Left lung (tissue), 10 donors: ENCODE results near the gene GSG1L. TPM values are rescaled to one million over a fixed set of nuclear protein-coding genes. Genes with fewer than 3 reads are reported as not detected.

Experiments used
- ATAC-seq: fragments of 200-7000 bp; cut with Tn5 transposase; one replicate; pipeline ENCODE4 v1.9.1; 2020; ENCODE audit warnings: moderate library complexity
- DNase-seq, 4 donors: peaks; one replicate each; pipeline ENCODE4 v3.0.0-alpha.2; 2013 to 2020
- H3K27ac ChIP-seq, 2 donors: fragments of 200-600 bp; sonication (generic) in 1 of 2; one replicate each; pipeline versions ENCODE4 v1.5.0 to v1.8.0; 2020 to 2021
- H3K27me3 ChIP-seq, 2 donors: fragments of 200-600 bp; sonication (generic) in 1 of 2; one replicate each; pipeline versions ENCODE4 v1.5.0 to v1.8.0; 2020 to 2021
- H3K36me3 ChIP-seq, 2 donors: fragments of 200-600 bp; sonication (generic) in 1 of 2; one replicate each; pipeline versions ENCODE4 v1.5.0 to v1.8.0; 2020 to 2021
- H3K4me1 ChIP-seq, 2 donors: fragments of 200-600 bp; one replicate each; pipeline ENCODE4 v1.8.0; 2021
- H3K4me3 ChIP-seq, 2 donors: fragments of 200-600 bp; sonication (generic) in 1 of 2; one replicate each; pipeline versions ENCODE4 v1.5.0 to v1.8.0; 2020 to 2021; ENCODE audit warnings: mild to moderate bottlenecking in 1 of 2
- H3K9me3 ChIP-seq, 2 donors: fragments of 200-600 bp; sonication (generic) in 1 of 2; one replicate each; pipeline versions ENCODE4 v1.5.0 to v1.8.0; 2020 to 2021
- CTCF ChIP-seq, 2 donors: fragments of 200-600 bp; sonication (generic) in 1 of 2; IDR thresholded peaks; one replicate each; pipeline versions ENCODE4 v1.5.0 to v1.8.0; 2021; ENCODE audit warnings: antibody characterized with exemption in 2 of 2
- intact Hi-C, 2 donors: fragments of 100-400 bp; cut with DNase I; formaldehyde crosslinking; loops; one replicate each; pipeline versions ENCODE4 v1.11.2 to v1.14.2; 2022
- polyA plus RNA-seq, 6 donors: library from polyadenylated mRNA; unstranded; fragments of 120-200 nt; gene quantifications; one replicate each; pipeline ENCODE4 v1.2.1, GENCODE V29; 2013; ENCODE audit not compliant: insufficient read length in 6 of 6
- total RNA-seq, 2 donors: library from RNA; stranded (reverse); fragmentation: NEBNext Ultra II Directional; extraction: Animal tissue kit (Norgen Biotek cat#: 25700); gene quantifications; one replicate each; pipeline ENCODE4 v1.2.1, GENCODE V29; 2021
- donor health status: DM: no; HTN: yes; CAD: no.
- donor health status: DM: no; HTN: no; CAD: no.

GSG1L gene
- total and polyA plus RNA-seq, 8 donors = 0.20 to 1.2 (median 0.65) TPM; not detected in 1

- H3K4me3 ChIP-seq = no peak overlapping the region
- H3K9me3 ChIP-seq = no peaks in the 10 kb centered on the region
- no peak overlapping the region for H3K27ac ChIP-seq
- DNase-seq = no peak
- intact Hi-C loops = no loop called here
- no peak for ATAC-seq
- no peaks in the 10 kb centered on the region for H3K36me3 ChIP-seq
- no peak for TF ChIP-seq CTCF (IDR thresholded peaks at IDR 0.05)
- no peaks in the 10 kb centered on the region for H3K4me1 ChIP-seq
- peaks cover 0 to 40% of the 10 kb centered on the region in 2 donors for H3K27me3 ChIP-seq
Measured at GRCh38 chr16:27974896-27975540, 88.5 kb downstream of the GSG1L start.

GRCh38 chr16:27973678-27974077 is 89.8 kb downstream of the GSG1L start:
- H3K9me3 ChIP-seq = no peaks in the 10 kb centered on the region
- no peaks in the 10 kb centered on the region for H3K36me3 ChIP-seq
- no peak for DNase-seq
- intact Hi-C loops = no loop called here
- no peak for TF ChIP-seq CTCF (IDR thresholded peaks at IDR 0.05)
- H3K4me1 ChIP-seq = no peaks in the 10 kb centered on the region
- H3K4me3 ChIP-seq = no peak overlapping the region
- peaks cover 0 to 37% of the 10 kb centered on the region in 2 donors for H3K27me3 ChIP-seq
- H3K27ac ChIP-seq = no peak overlapping the region
- no peak for ATAC-seq

GRCh38 chr16:27972500-27972899 is 91.0 kb downstream of the GSG1L start:
- H3K27ac ChIP-seq = no peak overlapping the region
- no peaks in the 10 kb centered on the region for H3K36me3 ChIP-seq
- peaks cover 0 to 25% of the 10 kb centered on the region in 2 donors for H3K27me3 ChIP-seq
- intact Hi-C loops = no loop called here
- no peak for DNase-seq
- no peaks in the 10 kb centered on the region for H3K9me3 ChIP-seq
- ATAC-seq = peak; percentile 71
- no peak overlapping the region for H3K4me3 ChIP-seq
- H3K4me1 ChIP-seq = no peaks in the 10 kb centered on the region
- TF ChIP-seq CTCF (IDR thresholded peaks at IDR 0.05) = peak in 1 of 2 donors; percentile 37

GRCh38 chr16:27969574-27969973 is 93.9 kb downstream of the GSG1L start:
- Histone ChIP-seq H3K9me3 (no peaks in the 10 kb centered on the region), H3K4me3 (no peak overlapping the region), H3K27me3 (peaks cover 0 to 16% of the 10 kb centered on the region in 2 donors), H3K27ac (no peak overlapping the region), H3K36me3 (no peaks in the 10 kb centered on the region), H3K4me1 (no peaks in the 10 kb centered on the region)
- no peak for DNase-seq
- intact Hi-C loops = no loop called here
- ATAC-seq = no peak
- no peak for TF ChIP-seq CTCF (IDR thresholded peaks at IDR 0.05)

- no peaks in the 10 kb centered on the region for H3K9me3 ChIP-seq
- ATAC-seq = no peak
- no peak overlapping the region for H3K4me3 ChIP-seq
- no peaks in the 10 kb centered on the region for H3K36me3 ChIP-seq
- H3K4me1 ChIP-seq = no peaks in the 10 kb centered on the region
- no peak overlapping the region for H3K27ac ChIP-seq
- no peak for DNase-seq
- no peak for TF ChIP-seq CTCF (IDR thresholded peaks at IDR 0.05)
- H3K27me3 ChIP-seq = peaks cover 0 to 4% of the 10 kb centered on the region in 2 donors
- intact Hi-C loops = no loop called here
Measured at GRCh38 chr16:27967169-27967568, 96.3 kb downstream of the GSG1L start.
